MM.1S (cell line): Measurements from ENCODE around the gene MEGF6.
A peak's percentile ranks its signal among the peaks of the same experiment; 100 is the strongest.

Experiments
- DNase-seq: peaks from one replicate; pipeline ENCODE4 v3.0.0-alpha.2; 2015
- H2AFZ ChIP-seq: fragments of 300-600 bp; sonication (generic); 2 replicates; pipeline ENCODE4 v1.6.0; 2016; ENCODE audit warnings: antibody characterized with exemption, low read length
- H3F3A ChIP-seq: fragments of 300-600 bp; sonication (generic); 2 replicates; pipeline ENCODE4 v1.6.1; 2016; ENCODE audit warnings: mild to moderate bottlenecking, antibody characterized with exemption, low read length, moderate library complexity, mixed read lengths; ENCODE audit not compliant: insufficient read depth
- H3K27ac ChIP-seq: fragments of 300-600 bp; sonication (generic); 2 replicates; pipeline ENCODE4 v1.5.1; 2016; ENCODE audit warnings: mild to moderate bottlenecking, low read length
- H3K27me3 ChIP-seq: fragments of 300-600 bp; sonication (generic); replicated peaks from 2 replicates; pipeline ENCODE4 v1.6.0; 2016; ENCODE audit warnings: low read length; ENCODE audit not compliant: insufficient read depth
- H3K36me3 ChIP-seq: fragments of 300-600 bp; sonication (generic); replicated peaks from 2 replicates; pipeline ENCODE4 v1.6.1; 2016; ENCODE audit warnings: mild to moderate bottlenecking, low read length, mixed read lengths; ENCODE audit not compliant: insufficient read depth
- H3K4me1 ChIP-seq: fragments of 300-600 bp; sonication (generic); 2 replicates; pipeline ENCODE4 v1.6.1; 2016; ENCODE audit warnings: low read length, mixed read lengths
- H3K4me2 ChIP-seq: fragments of 300-600 bp; sonication (generic); 2 replicates; pipeline ENCODE4 v1.6.0; 2016; ENCODE audit warnings: low read depth, low read length
- H3K4me3 ChIP-seq: fragments of 300-600 bp; sonication (generic); 2 replicates; pipeline ENCODE4 v1.5.1; 2016; ENCODE audit warnings: low read length, mixed read lengths
- H3K79me2 ChIP-seq: fragments of 300-600 bp; sonication (generic); 2 replicates; pipeline ENCODE4 v1.6.1; 2016; ENCODE audit warnings: mixed run types, low read length, mixed read lengths
- H3K9ac ChIP-seq: fragments of 300-600 bp; sonication (generic); 2 replicates; pipeline ENCODE4 v1.6.1; 2016; ENCODE audit warnings: low read length, mixed read lengths
- H3K9me2 ChIP-seq: fragments of 300-600 bp; sonication (generic); replicated peaks from 2 replicates; pipeline ENCODE4 v1.6.1; 2016; ENCODE audit warnings: mild to moderate bottlenecking, low read length, mixed read lengths; ENCODE audit not compliant: insufficient read depth
- H3K9me3 ChIP-seq: fragments of 300-600 bp; sonication (generic); replicated peaks from 2 replicates; pipeline ENCODE4 v1.6.1; 2016; ENCODE audit warnings: mild to moderate bottlenecking, low read length, mixed read lengths; ENCODE audit not compliant: insufficient read depth
- H4K20me1 ChIP-seq: fragments of 300-600 bp; sonication (generic); 2 replicates; pipeline ENCODE4 v1.6.1; 2016; ENCODE audit warnings: mild to moderate bottlenecking, low read length, moderate library complexity, mixed read lengths; ENCODE audit not compliant: insufficient read depth
- CTCF ChIP-seq: fragments of 300-600 bp; sonication (generic); IDR thresholded peaks from 2 replicates; pipeline ENCODE4 v1.5.1; 2016; ENCODE audit warnings: antibody characterized with exemption, low read length, mixed read lengths
- EZH2 ChIP-seq: fragments of 300-600 bp; sonication (generic); optimal IDR thresholded peaks from 2 replicates; pipeline ENCODE3; 2017; ENCODE audit warnings: low read depth, mild to moderate bottlenecking, antibody characterized with exemption, low read length, mixed read lengths
- EZH2phosphoT487 ChIP-seq: fragments of 300-600 bp; sonication (generic); IDR thresholded peaks from 2 replicates; pipeline ENCODE4 v1.6.1; 2018; ENCODE audit warnings: antibody characterized with exemption, low read length

The MEGF6 gene

GRCh38 chr1:3616861-3617260 is 5.6 kb upstream of the MEGF6 start:
- TF ChIP-seq EZH2phosphoT487: no peak
- no peak for TF ChIP-seq CTCF
- TF ChIP-seq EZH2: no peak
- H3K27me3 ChIP-seq: peaks cover 77% of the 10 kb centered on the region

GRCh38 chr1:3614755-3615742 is 3.7 kb upstream of the MEGF6 start:
- Histone ChIP-seq H3F3A (no peaks in the 10 kb centered on the region), H3K27ac (no peak overlapping the region), H2AFZ (no peak overlapping the region), H3K4me3 (no peak overlapping the region), H4K20me1 (no peaks in the 10 kb centered on the region), H3K79me2 (no peaks in the 10 kb centered on the region), H3K36me3 (no peaks in the 10 kb centered on the region), H3K9ac (no peak overlapping the region), H3K4me2 (no peak overlapping the region), H3K4me1 (no peaks in the 10 kb centered on the region), H3K9me3 (no peaks in the 10 kb centered on the region), H3K9me2 (no peaks in the 10 kb centered on the region), H3K27me3 (peaks cover 87% of the 10 kb centered on the region)
- DNase-seq: no peak
- TF ChIP-seq EZH2phosphoT487: no peak
- TF ChIP-seq CTCF: peak; percentile 60
- TF ChIP-seq EZH2: no peak

More at GRCh38 chr1:3616861-3617260, 5.6 kb upstream of the MEGF6 start:
- DNase-seq: no peak
- no peaks in the 10 kb centered on the region for H3K9me3 ChIP-seq
- H3K4me3 ChIP-seq: no peak overlapping the region
- no peaks in the 10 kb centered on the region for H3K36me3 ChIP-seq
- H3K9me2 ChIP-seq: no peaks in the 10 kb centered on the region
- no peaks in the 10 kb centered on the region for H3K79me2 ChIP-seq
- H3F3A ChIP-seq: no peaks in the 10 kb centered on the region
- no peaks in the 10 kb centered on the region for H3K4me1 ChIP-seq
- H3K27ac ChIP-seq: no peak overlapping the region
- no peak overlapping the region for H2AFZ ChIP-seq
- no peak overlapping the region for H3K9ac ChIP-seq
- H3K4me2 ChIP-seq: peak overlapping the region; percentile 25; the same call in 1 of the 2 replicates
- no peaks in the 10 kb centered on the region for H4K20me1 ChIP-seq

GRCh38 chr1:3612123-3612522 is 815 bp upstream of the MEGF6 start:
- peaks cover 95% of the 10 kb centered on the region for H3K27me3 ChIP-seq
- H4K20me1 ChIP-seq: no peaks in the 10 kb centered on the region
- H3K9ac ChIP-seq: no peak overlapping the region
- no peak overlapping the region for H3K27ac ChIP-seq
- H3K36me3 ChIP-seq: no peaks in the 10 kb centered on the region
- H3K4me3 ChIP-seq: no peak overlapping the region
- no peak overlapping the region for H2AFZ ChIP-seq
- H3F3A ChIP-seq: no peaks in the 10 kb centered on the region
- TF ChIP-seq EZH2 (no peak), EZH2phosphoT487 (no peak), CTCF (no peak)
- no peak for DNase-seq
- H3K4me1 ChIP-seq: no peaks in the 10 kb centered on the region
- no peak overlapping the region for H3K4me2 ChIP-seq
- H3K9me2 ChIP-seq: no peaks in the 10 kb centered on the region
- H3K79me2 ChIP-seq: no peaks in the 10 kb centered on the region
- H3K9me3 ChIP-seq: no peaks in the 10 kb centered on the region
